Measurements from ENCODE around the gene ICA1.

ICA1 gene

DNA sequence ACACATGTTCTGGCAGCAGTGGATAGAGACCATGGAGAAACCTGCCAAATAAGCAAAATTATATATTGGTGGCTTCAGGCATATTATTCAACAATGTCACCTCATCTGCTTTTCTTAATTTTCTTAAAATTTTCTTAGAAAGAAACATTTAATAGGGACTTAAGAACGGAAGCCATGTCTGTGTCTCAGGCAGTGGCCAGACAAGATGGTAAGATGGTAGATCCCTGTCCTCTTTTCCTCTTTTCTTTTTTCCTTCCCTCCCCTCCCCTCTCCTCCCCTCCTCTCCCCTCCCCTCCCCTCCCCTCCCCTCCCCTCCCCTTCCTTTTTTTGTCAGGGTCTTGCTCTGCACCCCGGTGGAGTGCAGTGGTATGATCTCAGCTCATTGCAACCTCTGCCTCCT is 24.2 kb upstream of the ICA1 start:
- no peaks in the 10 kb centered on the region for H3K36me3 ChIP-seq (ENCODE audit: control insufficient read depth, insufficient read depth, low read length)
- no peak overlapping the region for H3K4me3 ChIP-seq (ENCODE audit: low read depth, low read length)
- peaks cover 5% of the 10 kb centered on the region for H3K4me1 ChIP-seq (ENCODE audit: control insufficient read depth, insufficient read depth, low read length)
- H3K9me3 ChIP-seq (ENCODE audit: control insufficient read depth, insufficient read depth, low read length): no peaks in the 10 kb centered on the region
- no peaks in the 10 kb centered on the region for H3K27me3 ChIP-seq (ENCODE audit: control insufficient read depth, insufficient read depth, low read length)
- H3K9ac ChIP-seq (ENCODE audit: low read depth, low read length): no peak overlapping the region

- Histone ChIP-seq H3K4me3 (ENCODE audit: low read depth, low read length) (no peak overlapping the region), H3K9me3 (ENCODE audit: control insufficient read depth, insufficient read depth, low read length) (no peaks in the 10 kb centered on the region), H3K27me3 (ENCODE audit: control insufficient read depth, insufficient read depth, low read length) (no peaks in the 10 kb centered on the region), H3K4me1 (ENCODE audit: control insufficient read depth, insufficient read depth, low read length) (no peaks in the 10 kb centered on the region), H3K9ac (ENCODE audit: low read depth, low read length) (no peak overlapping the region), H3K36me3 (ENCODE audit: control insufficient read depth, insufficient read depth, low read length) (no peaks in the 10 kb centered on the region)
These were observed 23.2 kb upstream of the ICA1 start for GRCh38 chr7:8285155-8285554.

- no peaks in the 10 kb centered on the region for H3K4me1 ChIP-seq (ENCODE audit: control insufficient read depth, insufficient read depth, low read length)
- H3K36me3 ChIP-seq (ENCODE audit: control insufficient read depth, insufficient read depth, low read length): no peaks in the 10 kb centered on the region
- H3K9ac ChIP-seq (ENCODE audit: low read depth, low read length): no peak overlapping the region
- no peaks in the 10 kb centered on the region for H3K9me3 ChIP-seq (ENCODE audit: control insufficient read depth, insufficient read depth, low read length)
- no peaks in the 10 kb centered on the region for H3K27me3 ChIP-seq (ENCODE audit: control insufficient read depth, insufficient read depth, low read length)
- H3K4me3 ChIP-seq (ENCODE audit: low read depth, low read length): no peak overlapping the region
These were observed 22.6 kb upstream of the ICA1 start for GRCh38 chr7:8284606-8285005.

DNA sequence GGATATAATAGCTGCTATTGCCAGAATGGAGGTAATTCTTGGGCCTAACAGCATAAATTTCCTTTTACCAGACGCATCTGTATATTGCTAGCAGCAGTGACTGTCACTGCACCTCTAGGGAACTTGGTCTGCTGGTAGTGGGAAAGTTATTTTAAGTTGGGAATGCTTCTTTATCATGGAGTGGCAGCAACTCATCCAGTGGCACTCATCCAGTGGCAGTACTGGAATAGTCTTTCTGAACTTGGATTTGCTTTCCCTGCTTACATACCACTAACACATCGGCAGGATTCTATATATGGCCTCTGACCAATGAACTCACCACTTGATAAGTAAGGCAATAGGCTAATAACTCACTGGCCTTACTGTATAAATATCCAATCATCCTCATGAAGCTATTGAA is 22.0 kb upstream of the ICA1 start:
- Histone ChIP-seq H3K4me1 (ENCODE audit: control insufficient read depth, insufficient read depth, low read length) (no peaks in the 10 kb centered on the region), H3K36me3 (ENCODE audit: control insufficient read depth, insufficient read depth, low read length) (no peaks in the 10 kb centered on the region)

GRCh38 chr7:8282871-8283270 is 20.9 kb upstream of the ICA1 start:
- H3K36me3 ChIP-seq (ENCODE audit: control insufficient read depth, insufficient read depth, low read length): no peaks in the 10 kb centered on the region
- H3K9me3 ChIP-seq (ENCODE audit: control insufficient read depth, insufficient read depth, low read length): no peaks in the 10 kb centered on the region
- no peak overlapping the region for H3K4me3 ChIP-seq (ENCODE audit: low read depth, low read length)
- no peaks in the 10 kb centered on the region for H3K4me1 ChIP-seq (ENCODE audit: control insufficient read depth, insufficient read depth, low read length)
- H3K9ac ChIP-seq (ENCODE audit: low read depth, low read length): no peak overlapping the region
- no peaks in the 10 kb centered on the region for H3K27me3 ChIP-seq (ENCODE audit: control insufficient read depth, insufficient read depth, low read length)

More for the DNA sequence above, 22.0 kb upstream of the ICA1 start:
- H3K4me3 ChIP-seq (ENCODE audit: low read depth, low read length): no peak overlapping the region
- H3K9me3 ChIP-seq (ENCODE audit: control insufficient read depth, insufficient read depth, low read length): no peaks in the 10 kb centered on the region
- H3K9ac ChIP-seq (ENCODE audit: low read depth, low read length): no peak overlapping the region
- no peaks in the 10 kb centered on the region for H3K27me3 ChIP-seq (ENCODE audit: control insufficient read depth, insufficient read depth, low read length)

DNA sequence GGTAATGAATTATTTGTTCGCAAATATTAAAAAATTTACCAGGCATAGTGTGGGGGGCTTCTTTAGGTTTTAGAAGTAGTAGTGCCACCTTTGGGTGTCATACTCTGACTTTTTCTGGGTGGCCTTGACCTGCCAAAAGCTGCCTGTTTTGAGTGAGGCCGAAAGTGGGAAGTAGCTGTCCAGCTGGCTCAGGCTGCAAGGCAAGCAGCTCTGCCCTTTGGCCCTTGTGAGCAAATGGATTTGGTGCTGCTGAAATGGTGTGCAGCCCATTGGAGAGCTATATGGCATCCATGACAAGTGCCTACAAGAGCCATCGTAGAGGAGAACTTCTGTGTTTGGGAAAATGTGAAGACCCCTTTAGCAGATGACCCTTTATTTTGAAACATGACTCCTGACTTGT is 20.2 kb upstream of the ICA1 start:
- Histone ChIP-seq H3K9me3 (ENCODE audit: control insufficient read depth, insufficient read depth, low read length) (no peaks in the 10 kb centered on the region), H3K4me1 (ENCODE audit: control insufficient read depth, insufficient read depth, low read length) (no peaks in the 10 kb centered on the region), H3K9ac (ENCODE audit: low read depth, low read length) (no peak overlapping the region), H3K36me3 (ENCODE audit: control insufficient read depth, insufficient read depth, low read length) (no peaks in the 10 kb centered on the region), H3K27me3 (ENCODE audit: control insufficient read depth, insufficient read depth, low read length) (no peaks in the 10 kb centered on the region), H3K4me3 (ENCODE audit: low read depth, low read length) (no peak overlapping the region)

DNA sequence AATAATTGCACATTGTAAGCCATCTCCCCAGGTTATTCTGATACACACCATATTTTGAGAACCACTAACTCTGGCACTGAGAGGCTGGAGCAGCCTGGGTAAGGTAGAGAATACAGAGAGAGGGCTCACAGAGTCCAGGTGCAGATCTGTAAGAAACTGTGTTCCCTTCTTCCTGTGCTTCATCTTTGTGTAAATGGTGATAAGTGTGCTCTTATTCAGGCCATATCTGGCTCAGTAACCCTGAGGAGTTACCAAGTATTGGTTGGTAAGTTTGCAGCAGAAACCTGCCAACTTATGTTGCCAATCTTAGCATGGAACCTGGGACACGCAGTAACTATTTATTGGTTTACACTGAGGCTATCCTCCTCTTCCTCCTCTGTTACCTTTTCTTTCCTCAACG is 16.2 kb upstream of the ICA1 start:
- Histone ChIP-seq H3K4me3 (ENCODE audit: low read depth, low read length) (no peak overlapping the region), H3K36me3 (ENCODE audit: control insufficient read depth, insufficient read depth, low read length) (no peaks in the 10 kb centered on the region), H3K9me3 (ENCODE audit: control insufficient read depth, insufficient read depth, low read length) (no peaks in the 10 kb centered on the region), H3K27me3 (ENCODE audit: control insufficient read depth, insufficient read depth, low read length) (no peaks in the 10 kb centered on the region), H3K4me1 (ENCODE audit: control insufficient read depth, insufficient read depth, low read length) (no peaks in the 10 kb centered on the region), H3K9ac (ENCODE audit: low read depth, low read length) (no peak overlapping the region)

GRCh38 chr7:8277394-8277982 is 15.5 kb upstream of the ICA1 start:
- H3K4me3 ChIP-seq (ENCODE audit: low read depth, low read length): no peak overlapping the region
- no peaks in the 10 kb centered on the region for H3K36me3 ChIP-seq (ENCODE audit: control insufficient read depth, insufficient read depth, low read length)
- H3K9ac ChIP-seq (ENCODE audit: low read depth, low read length): no peak overlapping the region
- no peaks in the 10 kb centered on the region for H3K9me3 ChIP-seq (ENCODE audit: control insufficient read depth, insufficient read depth, low read length)
- no peaks in the 10 kb centered on the region for H3K4me1 ChIP-seq (ENCODE audit: control insufficient read depth, insufficient read depth, low read length)
- H3K27me3 ChIP-seq (ENCODE audit: control insufficient read depth, insufficient read depth, low read length): no peaks in the 10 kb centered on the region

- no peaks in the 10 kb centered on the region for H3K36me3 ChIP-seq (ENCODE audit: control insufficient read depth, insufficient read depth, low read length)
- H3K4me3 ChIP-seq (ENCODE audit: low read depth, low read length): no peak overlapping the region
- H3K27me3 ChIP-seq (ENCODE audit: control insufficient read depth, insufficient read depth, low read length): no peaks in the 10 kb centered on the region
- H3K4me1 ChIP-seq (ENCODE audit: control insufficient read depth, insufficient read depth, low read length): no peaks in the 10 kb centered on the region
- H3K9me3 ChIP-seq (ENCODE audit: control insufficient read depth, insufficient read depth, low read length): no peaks in the 10 kb centered on the region
- H3K9ac ChIP-seq (ENCODE audit: low read depth, low read length): no peak overlapping the region
These were observed 12.6 kb upstream of the ICA1 start for GRCh38 chr7:8274589-8274988.

GRCh38 chr7:8271960-8272359 is 10.0 kb upstream of the ICA1 start:
- Histone ChIP-seq H3K9ac (ENCODE audit: low read depth, low read length) (no peak overlapping the region), H3K27me3 (ENCODE audit: control insufficient read depth, insufficient read depth, low read length) (no peaks in the 10 kb centered on the region), H3K4me1 (ENCODE audit: control insufficient read depth, insufficient read depth, low read length) (no peaks in the 10 kb centered on the region), H3K4me3 (ENCODE audit: low read depth, low read length) (no peak overlapping the region), H3K9me3 (ENCODE audit: control insufficient read depth, insufficient read depth, low read length) (no peaks in the 10 kb centered on the region), H3K36me3 (ENCODE audit: control insufficient read depth, insufficient read depth, low read length) (no peaks in the 10 kb centered on the region)

GRCh38 chr7:8263048-8263447 is 1.1 kb upstream of the ICA1 start:
- Histone ChIP-seq H3K9me3 (ENCODE audit: control insufficient read depth, insufficient read depth, low read length) (no peaks in the 10 kb centered on the region), H3K9ac (ENCODE audit: low read depth, low read length) (no peak overlapping the region), H3K4me3 (ENCODE audit: low read depth, low read length) (peak overlapping the region; percentile 83)

GRCh38 chr7:8260871-8261694 is 884 bp downstream of the ICA1 start:
- peak overlapping the region; percentile 66 for H3K9ac ChIP-seq (ENCODE audit: low read depth, low read length)
- peaks cover 7% of the 10 kb centered on the region for H3K27me3 ChIP-seq (ENCODE audit: control insufficient read depth, insufficient read depth, low read length)
- no peaks in the 10 kb centered on the region for H3K36me3 ChIP-seq (ENCODE audit: control insufficient read depth, insufficient read depth, low read length)
- H3K4me1 ChIP-seq (ENCODE audit: control insufficient read depth, insufficient read depth, low read length): peaks cover 5% of the 10 kb centered on the region
- H3K9me3 ChIP-seq (ENCODE audit: control insufficient read depth, insufficient read depth, low read length): no peaks in the 10 kb centered on the region
- H3K4me3 ChIP-seq (ENCODE audit: low read depth, low read length): peak overlapping the region; percentile 83

More at GRCh38 chr7:8263048-8263447, 1.1 kb upstream of the ICA1 start:
- H3K36me3 ChIP-seq (ENCODE audit: control insufficient read depth, insufficient read depth, low read length): no peaks in the 10 kb centered on the region
- H3K27me3 ChIP-seq (ENCODE audit: control insufficient read depth, insufficient read depth, low read length): peaks cover 7% of the 10 kb centered on the region
- H3K4me1 ChIP-seq (ENCODE audit: control insufficient read depth, insufficient read depth, low read length): peaks cover 5% of the 10 kb centered on the region

All from iPS-15b (cell line).